ENCODE results near the gene MAN2A1.
A peak's percentile ranks its signal among the peaks of the same experiment; 100 is the strongest.

The MAN2A1 gene

GRCh38 chr5:109654455-109654854 is 35.3 kb upstream of the MAN2A1 start:
- no peak overlapping the region for H3K27ac ChIP-seq (ENCODE audit: poor library complexity, severe bottlenecking)
- DNase-seq (ENCODE audit: low spot score) (no peak), ATAC-seq (ENCODE audit: low read depth) (peak; percentile 76)

DNA sequence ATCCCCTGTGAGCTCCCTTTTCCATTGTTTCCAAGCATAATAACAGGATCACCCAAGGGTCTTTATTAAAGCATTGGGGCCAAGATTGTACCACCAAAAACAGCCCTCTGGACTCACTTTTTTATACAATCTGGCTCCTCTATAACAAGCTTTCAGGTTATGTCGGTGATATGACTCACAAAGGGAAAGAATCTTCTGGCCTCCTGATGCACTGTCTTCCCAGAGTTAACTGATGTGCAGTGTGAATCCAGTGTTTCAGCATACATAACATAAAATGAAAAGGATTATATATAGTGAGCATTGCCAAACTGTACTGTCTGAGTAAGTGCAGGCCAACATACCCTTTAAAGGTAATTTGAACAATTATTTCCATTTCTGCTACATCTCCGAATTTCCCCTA is 33.9 kb upstream of the MAN2A1 start:
- peak; percentile 41; the same call in 2 of the 3 replicates for ATAC-seq (ENCODE audit: low read depth)
- Histone ChIP-seq H3K27me3 (ENCODE audit: insufficient read depth, poor library complexity, severe bottlenecking) (no peaks in the 10 kb centered on the region), H3K9me3 (ENCODE audit: severe bottlenecking) (no peaks in the 10 kb centered on the region), H3K27ac (ENCODE audit: poor library complexity, severe bottlenecking) (no peak overlapping the region), H3K4me3 (ENCODE audit: severe bottlenecking) (no peak overlapping the region), H3K4me1 (ENCODE audit: insufficient read depth, poor library complexity, severe bottlenecking) (peaks cover 33% of the 10 kb centered on the region), H3K36me3 (ENCODE audit: low read depth) (no peaks in the 10 kb centered on the region)
- TF ChIP-seq CTCF (IDR thresholded peaks at IDR 0.05; ENCODE audit: poor library complexity, severe bottlenecking) = no peak
- no peak for DNase-seq (ENCODE audit: low spot score)

More at GRCh38 chr5:109654455-109654854, 35.3 kb upstream of the MAN2A1 start:
- Histone ChIP-seq H3K4me1 (ENCODE audit: insufficient read depth, poor library complexity, severe bottlenecking) (peaks cover 33% of the 10 kb centered on the region), H3K27me3 (ENCODE audit: insufficient read depth, poor library complexity, severe bottlenecking) (no peaks in the 10 kb centered on the region), H3K4me3 (ENCODE audit: severe bottlenecking) (no peak overlapping the region), H3K36me3 (ENCODE audit: low read depth) (no peaks in the 10 kb centered on the region), H3K9me3 (ENCODE audit: severe bottlenecking) (no peaks in the 10 kb centered on the region)
- TF ChIP-seq CTCF (IDR thresholded peaks at IDR 0.05; ENCODE audit: poor library complexity, severe bottlenecking) = no peak

DNA sequence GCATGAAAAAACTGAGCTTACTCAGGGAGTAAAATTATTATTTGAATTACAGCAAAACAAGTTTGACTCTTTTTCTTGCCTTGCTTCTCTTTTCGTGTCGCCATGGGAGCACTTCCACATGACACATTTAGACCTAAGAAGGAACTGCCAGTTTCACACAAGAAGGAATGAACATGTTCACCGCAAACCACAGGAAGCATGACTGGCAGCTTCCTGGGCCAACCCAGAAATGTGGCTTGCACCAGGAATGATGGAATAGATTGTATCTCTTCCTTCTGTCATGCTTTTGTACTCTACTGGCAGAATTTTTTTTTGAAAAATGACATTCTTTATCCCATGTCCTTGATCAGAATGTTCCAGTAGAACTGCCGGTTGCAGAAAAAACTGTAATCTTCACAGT is 32.9 kb upstream of the MAN2A1 start:
- Histone ChIP-seq H3K4me3 (ENCODE audit: severe bottlenecking) (no peak overlapping the region), H3K4me1 (ENCODE audit: insufficient read depth, poor library complexity, severe bottlenecking) (peaks cover 33% of the 10 kb centered on the region), H3K36me3 (ENCODE audit: low read depth) (no peaks in the 10 kb centered on the region), H3K9me3 (ENCODE audit: severe bottlenecking) (no peaks in the 10 kb centered on the region), H3K27me3 (ENCODE audit: insufficient read depth, poor library complexity, severe bottlenecking) (no peaks in the 10 kb centered on the region), H3K27ac (ENCODE audit: poor library complexity, severe bottlenecking) (peak overlapping the region; percentile 22)
- peak; percentile 73 for DNase-seq (ENCODE audit: low spot score)
- ATAC-seq (ENCODE audit: low read depth) = peak; percentile 93
- no peak for TF ChIP-seq CTCF (IDR thresholded peaks at IDR 0.05; ENCODE audit: poor library complexity, severe bottlenecking)

DNA sequence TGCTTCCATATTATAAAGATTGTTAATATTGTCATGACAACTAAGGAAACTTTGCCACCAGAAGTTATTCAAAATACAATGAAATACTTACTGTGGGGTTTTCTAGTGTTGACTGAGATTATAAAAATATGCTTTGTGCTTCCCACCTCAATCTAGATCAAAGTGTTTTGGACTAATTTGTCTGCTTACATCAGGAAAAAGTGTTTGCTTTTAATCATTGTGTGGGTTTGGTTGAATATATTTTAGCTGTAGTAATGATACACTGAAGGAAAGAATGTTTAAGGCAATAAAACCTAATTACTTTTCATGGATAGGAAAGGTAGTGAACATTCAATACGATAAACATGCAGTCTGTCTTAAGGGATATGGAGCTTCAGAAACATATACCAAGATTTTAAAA is 29.8 kb upstream of the MAN2A1 start:
- peaks cover 24% of the 10 kb centered on the region for H3K4me1 ChIP-seq (ENCODE audit: insufficient read depth, poor library complexity, severe bottlenecking)
- no peaks in the 10 kb centered on the region for H3K36me3 ChIP-seq (ENCODE audit: low read depth)
- H3K27ac ChIP-seq (ENCODE audit: poor library complexity, severe bottlenecking) = no peak overlapping the region
- ATAC-seq (ENCODE audit: low read depth) (no peak), DNase-seq (ENCODE audit: low spot score) (no peak)
- no peaks in the 10 kb centered on the region for H3K9me3 ChIP-seq (ENCODE audit: severe bottlenecking)
- TF ChIP-seq CTCF (IDR thresholded peaks at IDR 0.05; ENCODE audit: poor library complexity, severe bottlenecking) = no peak
- no peaks in the 10 kb centered on the region for H3K27me3 ChIP-seq (ENCODE audit: insufficient read depth, poor library complexity, severe bottlenecking)
- no peak overlapping the region for H3K4me3 ChIP-seq (ENCODE audit: severe bottlenecking)

DNA sequence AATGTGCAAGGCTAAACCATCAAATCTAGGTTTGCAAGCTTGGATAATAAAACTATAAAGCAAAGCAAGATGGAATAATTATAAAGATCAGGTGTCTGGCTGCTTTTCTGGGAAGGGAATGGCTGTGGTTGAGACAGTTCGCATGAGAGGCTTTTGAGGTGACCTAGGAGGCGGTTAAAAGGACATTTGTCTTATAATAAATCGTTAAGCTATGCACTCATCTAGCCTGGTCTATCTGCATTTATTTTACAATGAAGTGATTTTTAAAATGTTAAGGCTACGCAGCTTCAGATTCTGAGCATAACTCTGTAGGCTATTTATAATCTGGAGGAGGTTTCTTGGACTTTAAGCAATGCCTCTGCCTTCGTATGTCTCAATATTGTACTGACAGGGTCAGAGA is 29.4 kb upstream of the MAN2A1 start:
- Histone ChIP-seq H3K27me3 (ENCODE audit: insufficient read depth, poor library complexity, severe bottlenecking) (no peaks in the 10 kb centered on the region), H3K4me1 (ENCODE audit: insufficient read depth, poor library complexity, severe bottlenecking) (peaks cover 23% of the 10 kb centered on the region), H3K36me3 (ENCODE audit: low read depth) (no peaks in the 10 kb centered on the region), H3K4me3 (ENCODE audit: severe bottlenecking) (no peak overlapping the region), H3K9me3 (ENCODE audit: severe bottlenecking) (no peaks in the 10 kb centered on the region), H3K27ac (ENCODE audit: poor library complexity, severe bottlenecking) (no peak overlapping the region)
- DNase-seq (ENCODE audit: low spot score) = no peak
- no peak for ATAC-seq (ENCODE audit: low read depth)
- no peak for TF ChIP-seq CTCF (IDR thresholded peaks at IDR 0.05; ENCODE audit: poor library complexity, severe bottlenecking)

Data from RWPE2 (cell line).